Sigmoid colon (tissue), 7 donors: ENCODE results near the gene NPBWR2. TPM values are rescaled to one million over a fixed set of nuclear protein-coding genes. Genes with fewer than 3 reads are reported as not detected.

Source experiments
- DNase-seq: peaks from one replicate; pipeline ENCODE4 v3.0.0-alpha.2; 2019
- H3K27ac ChIP-seq, 4 donors: fragments of 200-600 bp; sonication (generic); one replicate each; pipeline ENCODE4 v1.5.1; 2016 to 2019; ENCODE audit warnings: mild to moderate bottlenecking in 1 of 4
- H3K27me3 ChIP-seq, 3 donors: fragments of 200-600 bp; sonication (generic); one replicate each; pipeline ENCODE4 v1.5.1; 2019; ENCODE audit warnings: mild to moderate bottlenecking in 1 of 3
- H3K36me3 ChIP-seq, 4 donors: fragments of 200-600 bp; sonication (generic); one replicate each; pipeline ENCODE4 v1.5.1; 2016 to 2019
- H3K4me1 ChIP-seq, 4 donors: fragments of 200-600 bp; sonication (generic); one replicate each; pipeline ENCODE4 v1.5.1; 2017 to 2019
- H3K4me3 ChIP-seq, 4 donors: fragments of 200-600 bp; sonication (generic); one replicate each; pipeline ENCODE4 v1.5.1; 2017 to 2019; ENCODE audit warnings: mild to moderate bottlenecking in 2 of 4, moderate library complexity in 1 of 4
- H3K9me3 ChIP-seq, 4 donors: fragments of 200-600 bp in 3 of 4; sonication (generic) in 3 of 4; one replicate each; pipeline versions ENCODE4 v1.5.1 to v1.6.1; 2013 to 2019
- EP300 ChIP-seq, 4 donors: sonication (generic); formaldehyde crosslinking; IDR thresholded peaks; one replicate each; pipeline ENCODE4 v1.6.1; 2017; ENCODE audit warnings: antibody characterized with exemption in 4 of 4
- POLR2A ChIP-seq, 2 donors: fragments of 450-650 bp; IDR thresholded peaks; one replicate each; pipeline ENCODE4 v1.6.1; 2016; ENCODE audit warnings: antibody characterized with exemption in 2 of 2, mild to moderate bottlenecking in 2 of 2, moderate library complexity in 2 of 2
- POLR2AphosphoS5 ChIP-seq, 4 donors: sonication (generic); formaldehyde crosslinking; IDR thresholded peaks; one replicate each; pipeline ENCODE4 v1.6.1; 2017; ENCODE audit warnings: antibody characterized with exemption in 4 of 4
- WGBS, 2 donors: extraction: QIAGEN DNeasy Blood & Tissue Kit; methylation state at CpG; one replicate each; pipeline ENCODE4 v1.1.7; 2013; 5-methylcytosine and 5-hydroxymethylcytosine counted together
- intact Hi-C: fragments of 100-400 bp; cut with DNase I; formaldehyde crosslinking; loops from one replicate; pipeline ENCODE4 v1.15.1; 2023
- polyA plus RNA-seq, 3 donors: library from polyadenylated mRNA; stranded (reverse); fragments of 200-250 nt; gene quantifications; one replicate each; pipeline ENCODE4 v1.2.3, GENCODE V29; 2013
- total RNA-seq, 4 donors: library from RNA; depleted of rRNA; stranded (reverse); fragments of >200 nt; gene quantifications; one replicate each; pipeline ENCODE4 v1.1.0, GENCODE V29; 2016
- TF ChIP-seq, protein P1 (sequence below), 4 experiments: fragments of 450-650 bp in 3 of 4; fragments of 200-600 bp in 1 of 4; IDR thresholded peaks; one replicate each; pipeline ENCODE4 v1.5.1; 2016 to 2019; ENCODE audit warnings: antibody characterized with exemption in 4 of 4, mild to moderate bottlenecking in 3 of 4, moderate library complexity in 2 of 4
- donor health status: healthy with polysubstance abuse.
- donor health status: Bipolar disorder and iron deficiency.
- donor health status: healthy.

Gene NPBWR2
- total and polyA plus RNA-seq, 7 donors, result not detected

DNA sequence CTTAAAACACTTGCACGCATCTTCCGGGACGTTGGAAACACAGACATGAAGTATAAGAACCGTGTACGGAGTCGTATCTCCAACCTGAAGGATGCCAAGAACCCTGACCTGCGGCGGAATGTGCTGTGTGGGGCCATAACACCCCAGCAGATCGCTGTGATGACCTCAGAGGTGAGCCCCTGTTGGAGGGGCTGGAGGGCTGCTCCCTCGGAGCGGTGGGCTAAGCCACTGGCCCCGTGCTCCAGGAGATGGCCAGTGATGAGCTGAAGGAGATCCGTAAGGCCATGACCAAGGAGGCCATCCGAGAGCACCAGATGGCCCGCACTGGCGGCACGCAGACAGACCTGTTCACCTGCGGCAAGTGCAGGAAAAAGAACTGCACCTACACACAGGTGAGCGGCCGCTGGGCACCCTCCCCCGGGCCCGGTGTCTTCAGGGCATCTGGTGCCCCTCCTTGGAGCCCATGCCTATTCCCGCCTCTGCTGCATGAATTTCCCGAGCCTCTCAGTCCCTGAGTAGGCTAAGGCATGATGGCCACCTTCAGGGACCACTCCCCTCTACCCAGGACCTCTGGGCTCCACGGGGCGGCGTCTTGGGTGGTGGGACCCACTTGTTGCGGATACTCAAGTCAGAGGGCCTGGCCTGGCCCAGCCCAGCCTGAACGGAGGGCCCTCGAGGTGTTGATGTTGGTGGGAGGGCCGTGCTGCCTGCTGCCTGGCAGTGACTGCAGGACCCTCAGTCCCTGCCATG, 36.9 kb downstream of the NPBWR2 start:
- Histone ChIP-seq H3K27me3 (no peaks in the 10 kb centered on the region), H3K4me1 (peaks cover 0 to 3% (median 0%) of the 10 kb centered on the region in 4 donors), H3K36me3 (peaks cover 0 to 34% (median 6%) of the 10 kb centered on the region in 4 donors), H3K9me3 (no peaks in the 10 kb centered on the region), H3K4me3 (no peak overlapping the region), H3K27ac (no peak overlapping the region)
- DNase-seq, result no peak
- no peak for TF ChIP-seq POLR2AphosphoS5 (IDR thresholded peaks at IDR 0.05)
- 93 to 94% methylated on average over 31 of the region's 31 CpGs for WGBS, 2 donors
- intact Hi-C loops, result no loop called here

- no peak for TF ChIP-seq POLR2AphosphoS5 (IDR thresholded peaks at IDR 0.05)
- TF ChIP-seq, protein P1, sequence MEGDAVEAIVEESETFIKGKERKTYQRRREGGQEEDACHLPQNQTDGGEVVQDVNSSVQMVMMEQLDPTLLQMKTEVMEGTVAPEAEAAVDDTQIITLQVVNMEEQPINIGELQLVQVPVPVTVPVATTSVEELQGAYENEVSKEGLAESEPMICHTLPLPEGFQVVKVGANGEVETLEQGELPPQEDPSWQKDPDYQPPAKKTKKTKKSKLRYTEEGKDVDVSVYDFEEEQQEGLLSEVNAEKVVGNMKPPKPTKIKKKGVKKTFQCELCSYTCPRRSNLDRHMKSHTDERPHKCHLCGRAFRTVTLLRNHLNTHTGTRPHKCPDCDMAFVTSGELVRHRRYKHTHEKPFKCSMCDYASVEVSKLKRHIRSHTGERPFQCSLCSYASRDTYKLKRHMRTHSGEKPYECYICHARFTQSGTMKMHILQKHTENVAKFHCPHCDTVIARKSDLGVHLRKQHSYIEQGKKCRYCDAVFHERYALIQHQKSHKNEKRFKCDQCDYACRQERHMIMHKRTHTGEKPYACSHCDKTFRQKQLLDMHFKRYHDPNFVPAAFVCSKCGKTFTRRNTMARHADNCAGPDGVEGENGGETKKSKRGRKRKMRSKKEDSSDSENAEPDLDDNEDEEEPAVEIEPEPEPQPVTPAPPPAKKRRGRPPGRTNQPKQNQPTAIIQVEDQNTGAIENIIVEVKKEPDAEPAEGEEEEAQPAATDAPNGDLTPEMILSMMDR (IDR thresholded peaks at IDR 0.05), result peak in 3 of 4 experiments; percentile 29 to 52 (median 33)
- no peak overlapping the region for H3K27ac ChIP-seq
- intact Hi-C loops, result no loop called here
- no peaks in the 10 kb centered on the region for H3K9me3 ChIP-seq
- H3K4me1 ChIP-seq, result peaks cover 0 to 9% (median 5%) of the 10 kb centered on the region in 4 donors
- WGBS, 2 donors, result 73 to 75% methylated on average over 14 of the region's 14 CpGs
- H3K4me3 ChIP-seq, result no peak overlapping the region
- H3K36me3 ChIP-seq, result peaks cover 0 to 34% (median 6%) of the 10 kb centered on the region in 4 donors
- H3K27me3 ChIP-seq, result no peaks in the 10 kb centered on the region
- DNase-seq, result no peak
Observed at GRCh38 chr20:64069614-64070243, 37.6 kb downstream of the NPBWR2 start.

GRCh38 chr20:64069209-64069613, 38.2 kb downstream of the NPBWR2 start:
- TF ChIP-seq, protein P1 (IDR thresholded peaks at IDR 0.05), result no peak
- TF ChIP-seq EP300 (IDR thresholded peaks at IDR 0.05), result no peak
- no peak for TF ChIP-seq POLR2A (IDR thresholded peaks at IDR 0.05)
- TF ChIP-seq POLR2AphosphoS5 (IDR thresholded peaks at IDR 0.05), result no peak
- no peaks in the 10 kb centered on the region for H3K27me3 ChIP-seq
- H3K36me3 ChIP-seq, result peaks cover 0 to 30% (median 6%) of the 10 kb centered on the region in 4 donors
- no peaks in the 10 kb centered on the region for H3K9me3 ChIP-seq
- no peak for DNase-seq
- H3K4me3 ChIP-seq, result no peak overlapping the region
- peaks cover 0 to 14% (median 10%) of the 10 kb centered on the region in 4 donors for H3K4me1 ChIP-seq
- intact Hi-C loops, result no loop called here
- no peak overlapping the region for H3K27ac ChIP-seq
- WGBS, 2 donors, result 91 to 93% methylated on average over 20 of the region's 20 CpGs

DNA sequence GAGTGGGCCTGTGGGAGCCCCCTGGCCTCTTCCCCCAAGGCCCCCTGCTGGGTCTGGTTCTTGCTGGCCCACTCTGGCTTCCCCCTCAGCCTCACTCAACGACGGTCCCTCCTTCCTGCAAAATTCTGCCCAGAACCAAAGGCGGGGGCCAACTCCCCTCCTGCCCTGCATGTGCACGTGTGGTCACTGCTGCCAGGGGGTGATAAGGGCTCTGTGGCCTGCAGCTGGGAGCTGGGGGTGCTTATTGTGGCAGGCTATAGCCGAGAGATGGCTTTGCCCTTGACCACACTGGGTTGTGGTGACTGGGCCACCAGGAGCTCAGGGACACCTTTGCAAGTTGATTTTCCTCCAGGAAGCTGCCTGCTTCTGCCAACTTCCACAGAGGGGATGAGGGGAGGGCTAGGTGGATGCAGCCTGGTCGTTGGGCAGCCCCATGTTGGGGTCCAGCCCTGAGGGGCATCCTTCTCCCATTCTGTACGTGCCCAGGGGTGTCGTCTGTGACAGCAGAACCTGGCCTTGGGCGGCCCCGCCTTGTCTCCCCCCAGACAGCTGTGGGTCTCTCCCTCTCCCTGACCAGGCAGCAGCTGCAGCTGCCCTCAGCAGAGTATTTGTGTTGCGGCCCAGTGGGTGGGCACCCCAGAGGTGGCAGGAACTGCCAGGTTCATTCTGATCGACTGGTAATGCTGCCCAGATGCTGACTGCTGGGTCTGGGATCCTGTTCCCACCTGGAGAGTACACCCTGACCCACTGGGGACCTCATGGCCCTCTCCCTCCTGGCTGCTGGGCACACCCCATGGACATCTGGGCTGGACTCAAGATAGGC, 38.8 kb downstream of the NPBWR2 start:
- H3K27ac ChIP-seq, result no peak overlapping the region
- intact Hi-C loops, result no loop called here
- peaks cover 0 to 20% (median 16%) of the 10 kb centered on the region in 4 donors for H3K4me1 ChIP-seq
- WGBS, 2 donors, result 70 to 78% methylated on average over 12 of the region's 12 CpGs
- DNase-seq, result no peak
- H3K9me3 ChIP-seq, result no peaks in the 10 kb centered on the region
- TF ChIP-seq EP300 (IDR thresholded peaks at IDR 0.05), result no peak
- TF ChIP-seq, protein P1 (IDR thresholded peaks at IDR 0.05), result no peak
- TF ChIP-seq POLR2AphosphoS5 (IDR thresholded peaks at IDR 0.05), result no peak
- no peak for TF ChIP-seq POLR2A (IDR thresholded peaks at IDR 0.05)
- peaks cover 0 to 24% (median 1%) of the 10 kb centered on the region in 4 donors for H3K36me3 ChIP-seq
- no peaks in the 10 kb centered on the region for H3K27me3 ChIP-seq
- no peak overlapping the region for H3K4me3 ChIP-seq
